Upper lobe of left lung (tissue), 6 donors: ENCODE results near the gene SND1. TPM values are rescaled to one million over a fixed set of nuclear protein-coding genes. Genes with fewer than 3 reads are reported as not detected.

ENCODE experiments used
- ATAC-seq, 2 donors: fragments of 200-7000 bp; cut with Tn5 transposase; one replicate each; pipeline ENCODE4 v1.9.1; 2022; ENCODE audit warnings: mild to moderate bottlenecking in 2 of 2, moderate library complexity in 2 of 2; ENCODE audit not compliant: low FRiP score in 2 of 2
- DNase-seq, 2 donors: peaks; one replicate each; pipeline ENCODE4 v3.0.0-alpha.2; 2019 to 2020
- H3K27ac ChIP-seq, 4 donors: fragments of 200-600 bp; sonication (generic); one replicate each; pipeline ENCODE4 v1.5.1; 2016 to 2019
- H3K27me3 ChIP-seq, 4 donors: fragments of 200-600 bp; sonication (generic); one replicate each; pipeline ENCODE4 v1.5.1; 2017 to 2019
- H3K36me3 ChIP-seq, 4 donors: fragments of 200-600 bp; sonication (generic); one replicate each; pipeline ENCODE4 v1.5.1; 2016 to 2019
- H3K4me1 ChIP-seq, 4 donors: fragments of 200-600 bp; sonication (generic); one replicate each; pipeline ENCODE4 v1.5.1; 2018 to 2019
- H3K4me3 ChIP-seq, 4 donors: fragments of 200-600 bp; sonication (generic); one replicate each; pipeline ENCODE4 v1.5.1; 2017 to 2019; ENCODE audit warnings: mild to moderate bottlenecking in 2 of 4, moderate library complexity in 1 of 4
- H3K9me3 ChIP-seq, 4 donors: fragments of 200-600 bp; sonication (generic); one replicate each; pipeline ENCODE4 v1.5.1; 2018 to 2019
- CTCF ChIP-seq, 6 experiments: fragments of 450-650 bp in 4 of 6; fragments of 200-600 bp in 2 of 6; sonication (generic) in 2 of 6; IDR thresholded peaks; one replicate each; pipeline ENCODE4 v1.5.1; 2016 to 2019; ENCODE audit warnings: antibody characterized with exemption in 6 of 6
- EP300 ChIP-seq, 4 donors: sonication (generic); formaldehyde crosslinking; IDR thresholded peaks; one replicate each; pipeline ENCODE4 v1.5.1; 2017; ENCODE audit warnings: antibody characterized with exemption in 4 of 4, control low read depth in 2 of 4
- POLR2A ChIP-seq, 4 donors: fragments of 450-650 bp; IDR thresholded peaks; one replicate each; pipeline ENCODE4 v1.5.1; 2016 to 2017; ENCODE audit warnings: antibody characterized with exemption in 4 of 4, mild to moderate bottlenecking in 2 of 4
- POLR2AphosphoS5 ChIP-seq, 2 donors: sonication (generic); formaldehyde crosslinking; IDR thresholded peaks; one replicate each; pipeline ENCODE4 v1.5.1; 2017; ENCODE audit warnings: antibody characterized with exemption in 2 of 2
- WGBS, 2 donors: methylation state at CpG; one replicate each; pipeline ENCODE4 v1.1.5; 2017 to 2018; 5-methylcytosine and 5-hydroxymethylcytosine counted together
- total RNA-seq, 6 donors: library from RNA; depleted of rRNA in 4 of 6; stranded (reverse); fragments of >200 nt in 4 of 6; gene quantifications; one replicate each; pipeline versions ENCODE4 v1.1.0 to v1.2.1, GENCODE V29; 2016 to 2021
- donor health status: DM: no; HTN: no; CAD: no; lungs with moderate emphysema.
- donor health status: DM: no; HTN: yes; CAD: no; lungs with severe emphysema.

Gene SND1
- total RNA-seq, 6 donors from 2014 or later = 107 to 167 (median 121) TPM

GRCh38 chr7:128053023-128053422 is 401.0 kb downstream of the SND1 start:
- H3K4me1 ChIP-seq = peaks cover 11 to 15% (median 11%) of the 10 kb centered on the region in 4 donors
- H3K9me3 ChIP-seq = no peaks in the 10 kb centered on the region
- ATAC-seq (no peak), DNase-seq (no peak)
- H3K27ac ChIP-seq = no peak overlapping the region
- TF ChIP-seq POLR2A (IDR thresholded peaks at IDR 0.05) = no peak
- TF ChIP-seq POLR2AphosphoS5 (IDR thresholded peaks at IDR 0.05) = no peak
- no peak for TF ChIP-seq CTCF (IDR thresholded peaks at IDR 0.05)
- no peak for TF ChIP-seq EP300 (IDR thresholded peaks at IDR 0.05)
- H3K36me3 ChIP-seq = peaks cover 0 to 7% (median 2%) of the 10 kb centered on the region in 4 donors
- no peak overlapping the region for H3K4me3 ChIP-seq
- no peaks in the 10 kb centered on the region for H3K27me3 ChIP-seq

DNA sequence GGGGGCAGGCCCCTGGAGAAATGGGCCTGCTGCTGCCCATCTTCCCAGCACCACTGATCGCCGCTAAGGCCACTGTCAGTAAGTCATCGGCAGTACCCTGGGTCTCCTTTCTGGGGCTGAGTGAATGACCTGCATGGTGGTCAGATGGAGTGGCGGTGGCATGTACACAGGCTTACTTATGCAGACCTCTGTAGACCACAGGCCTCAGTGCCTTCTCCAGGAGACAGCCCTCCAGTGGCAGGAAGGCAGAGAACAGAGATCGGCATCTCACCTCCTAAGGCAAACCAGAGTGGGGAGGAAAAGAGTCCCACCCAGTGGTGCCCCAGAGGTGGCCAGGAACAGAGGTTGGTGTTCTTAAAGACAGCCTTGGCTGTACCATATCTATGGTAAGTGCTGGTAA is 402.0 kb downstream of the SND1 start:
- Histone ChIP-seq H3K4me1 (peaks cover 11 to 15% (median 11%) of the 10 kb centered on the region in 4 donors), H3K27me3 (no peaks in the 10 kb centered on the region), H3K4me3 (no peak overlapping the region), H3K27ac (no peak overlapping the region), H3K9me3 (no peaks in the 10 kb centered on the region), H3K36me3 (peaks cover 0 to 7% (median 2%) of the 10 kb centered on the region in 4 donors)
- DNase-seq (no peak), ATAC-seq (no peak)
- TF ChIP-seq POLR2A (IDR thresholded peaks at IDR 0.05) = no peak
- no peak for TF ChIP-seq CTCF (IDR thresholded peaks at IDR 0.05)
- no peak for TF ChIP-seq EP300 (IDR thresholded peaks at IDR 0.05)
- no peak for TF ChIP-seq POLR2AphosphoS5 (IDR thresholded peaks at IDR 0.05)
- 96 to 97% methylated on average over 5 of the region's 5 CpGs for WGBS, 2 donors

GRCh38 chr7:128054511-128054910 is 402.5 kb downstream of the SND1 start:
- TF ChIP-seq POLR2AphosphoS5 (IDR thresholded peaks at IDR 0.05) = no peak
- no peak for TF ChIP-seq EP300 (IDR thresholded peaks at IDR 0.05)
- TF ChIP-seq CTCF (IDR thresholded peaks at IDR 0.05) = no peak
- no peak for TF ChIP-seq POLR2A (IDR thresholded peaks at IDR 0.05)
- Histone ChIP-seq H3K4me1 (peaks cover 11 to 15% (median 11%) of the 10 kb centered on the region in 4 donors), H3K9me3 (no peaks in the 10 kb centered on the region), H3K36me3 (peaks cover 0 to 7% (median 2%) of the 10 kb centered on the region in 4 donors), H3K4me3 (no peak overlapping the region), H3K27ac (no peak overlapping the region), H3K27me3 (no peaks in the 10 kb centered on the region)
- 95% methylated on average over 4 of the region's 4 CpGs for WGBS, 2 donors
- no peak for ATAC-seq
- no peak for DNase-seq

- Histone ChIP-seq H3K4me3 (no peak overlapping the region), H3K27me3 (no peaks in the 10 kb centered on the region), H3K4me1 (peaks cover 11 to 15% (median 11%) of the 10 kb centered on the region in 4 donors), H3K9me3 (no peaks in the 10 kb centered on the region), H3K36me3 (peaks cover 0 to 7% (median 2%) of the 10 kb centered on the region in 4 donors), H3K27ac (no peak overlapping the region)
- DNase-seq = no peak
- ATAC-seq = no peak
- TF ChIP-seq EP300 (IDR thresholded peaks at IDR 0.05) (no peak), POLR2AphosphoS5 (IDR thresholded peaks at IDR 0.05) (no peak), CTCF (IDR thresholded peaks at IDR 0.05) (no peak), POLR2A (IDR thresholded peaks at IDR 0.05) (no peak)
- WGBS, 2 donors = 75 to 89% methylated on average over 4 to 5 of the region's 5 CpGs
Measured at GRCh38 chr7:128055637-128056036, 403.6 kb downstream of the SND1 start.

- TF ChIP-seq POLR2AphosphoS5 (IDR thresholded peaks at IDR 0.05) (no peak), CTCF (IDR thresholded peaks at IDR 0.05) (no peak), POLR2A (IDR thresholded peaks at IDR 0.05) (no peak), EP300 (IDR thresholded peaks at IDR 0.05) (no peak)
- H3K4me1 ChIP-seq = peaks cover 10 to 15% (median 11%) of the 10 kb centered on the region in 4 donors
- peaks cover 0 to 7% (median 5%) of the 10 kb centered on the region in 4 donors for H3K36me3 ChIP-seq
- ATAC-seq = no peak
- no peak overlapping the region for H3K27ac ChIP-seq
- no peaks in the 10 kb centered on the region for H3K9me3 ChIP-seq
- WGBS, 2 donors = 89 to 93% methylated on average over 8 of the region's 8 CpGs
- no peaks in the 10 kb centered on the region for H3K27me3 ChIP-seq
- DNase-seq = no peak
- no peak overlapping the region for H3K4me3 ChIP-seq
Measured at GRCh38 chr7:128056901-128057300, 404.9 kb downstream of the SND1 start.
